Muscle layer of duodenum (tissue), 2 donors: ENCODE data around the gene NLGN2.

Experiments
- H3K27ac ChIP-seq: one replicate; pipeline ENCODE4 v1.7.0; 2013; ENCODE audit warnings: mild to moderate bottlenecking, low read length
- H3K27me3 ChIP-seq: one replicate; pipeline ENCODE4 v1.7.0; 2013; ENCODE audit warnings: low read depth, mild to moderate bottlenecking, control low read depth, low read length
- H3K36me3 ChIP-seq, 2 donors: one replicate each; pipeline ENCODE4 v1.7.0; 2013; ENCODE audit warnings: low read length in 2 of 2, control low read depth in 1 of 2, mild to moderate bottlenecking in 1 of 2; ENCODE audit not compliant: insufficient read depth in 2 of 2, control insufficient read depth in 1 of 2
- H3K4me1 ChIP-seq, 2 donors: one replicate each; pipeline ENCODE4 v1.7.0; 2013; ENCODE audit warnings: low read length in 2 of 2, mild to moderate bottlenecking in 2 of 2, control low read depth in 1 of 2, moderate library complexity in 1 of 2; ENCODE audit not compliant: insufficient read depth in 2 of 2, control insufficient read depth in 1 of 2
- H3K4me3 ChIP-seq, 2 donors: one replicate each; pipeline ENCODE4 v1.7.0; 2013; ENCODE audit warnings: low read length in 2 of 2, low read depth in 1 of 2, mild to moderate bottlenecking in 1 of 2
- H3K9me3 ChIP-seq, 2 donors: one replicate each; pipeline ENCODE4 v1.7.0; 2013; ENCODE audit warnings: low read length in 2 of 2, control low read depth in 1 of 2, mild to moderate bottlenecking in 1 of 2; ENCODE audit not compliant: control insufficient read depth in 1 of 2
- donor health status: healthy.

Gene NLGN2

DNA sequence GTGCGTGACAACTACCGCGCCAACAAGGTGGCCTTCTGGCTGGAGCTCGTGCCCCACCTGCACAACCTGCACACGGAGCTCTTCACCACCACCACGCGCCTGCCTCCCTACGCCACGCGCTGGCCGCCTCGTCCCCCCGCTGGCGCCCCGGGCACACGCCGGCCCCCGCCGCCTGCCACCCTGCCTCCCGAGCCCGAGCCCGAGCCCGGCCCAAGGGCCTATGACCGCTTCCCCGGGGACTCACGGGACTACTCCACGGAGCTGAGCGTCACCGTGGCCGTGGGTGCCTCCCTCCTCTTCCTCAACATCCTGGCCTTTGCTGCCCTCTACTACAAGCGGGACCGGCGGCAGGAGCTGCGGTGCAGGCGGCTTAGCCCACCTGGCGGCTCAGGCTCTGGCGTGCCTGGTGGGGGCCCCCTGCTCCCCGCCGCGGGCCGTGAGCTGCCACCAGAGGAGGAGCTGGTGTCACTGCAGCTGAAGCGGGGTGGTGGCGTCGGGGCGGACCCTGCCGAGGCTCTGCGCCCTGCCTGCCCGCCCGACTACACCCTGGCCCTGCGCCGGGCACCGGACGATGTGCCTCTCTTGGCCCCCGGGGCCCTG is 9.5 kb downstream of the NLGN2 start:
- no peak overlapping the region for H3K27ac ChIP-seq
- H3K27me3 ChIP-seq, result no peaks in the 10 kb centered on the region
- no peaks in the 10 kb centered on the region for H3K4me1 ChIP-seq
- H3K36me3 ChIP-seq, result peaks cover 0 to 19% of the 10 kb centered on the region in 2 donors
- H3K4me3 ChIP-seq, result no peak overlapping the region
- H3K9me3 ChIP-seq, result no peaks in the 10 kb centered on the region

DNA sequence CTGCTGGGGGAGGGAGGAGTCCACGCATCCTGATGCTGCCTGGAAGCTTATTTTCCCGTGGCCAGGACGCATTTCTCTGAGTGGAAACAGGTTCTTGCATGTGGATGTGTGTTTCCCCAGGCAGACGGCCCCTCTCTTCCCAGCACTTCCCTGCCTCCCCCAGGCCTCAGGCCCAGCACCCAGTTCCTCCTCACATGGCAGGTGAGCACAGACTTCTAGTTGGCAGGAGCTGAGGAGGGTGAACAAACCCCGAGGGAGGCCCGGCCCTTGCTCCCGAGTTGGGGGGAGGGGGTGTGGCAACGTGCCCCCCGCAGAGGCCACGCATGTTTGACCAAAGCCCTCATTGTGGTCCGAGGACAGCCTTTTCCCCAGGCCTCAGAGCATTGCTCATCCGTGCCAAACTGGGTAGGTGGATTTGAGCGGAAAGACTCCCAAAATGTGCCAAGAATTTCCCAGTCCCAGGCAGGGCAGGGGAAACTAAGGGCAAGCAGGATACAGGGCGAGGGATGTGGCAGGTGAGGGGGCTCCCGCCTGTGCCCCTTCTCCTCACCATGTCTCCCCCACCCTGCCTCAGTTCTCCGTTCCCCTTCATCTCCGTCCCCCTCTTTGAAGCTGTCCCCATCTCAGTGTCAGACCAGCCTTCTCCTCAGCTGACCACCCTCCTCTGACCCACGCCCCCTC is 11.0 kb downstream of the NLGN2 start:
- Histone ChIP-seq H3K9me3 (no peaks in the 10 kb centered on the region), H3K4me3 (no peak overlapping the region), H3K27me3 (no peaks in the 10 kb centered on the region), H3K36me3 (peaks cover 0 to 19% of the 10 kb centered on the region in 2 donors), H3K4me1 (no peaks in the 10 kb centered on the region), H3K27ac (no peak overlapping the region)

DNA sequence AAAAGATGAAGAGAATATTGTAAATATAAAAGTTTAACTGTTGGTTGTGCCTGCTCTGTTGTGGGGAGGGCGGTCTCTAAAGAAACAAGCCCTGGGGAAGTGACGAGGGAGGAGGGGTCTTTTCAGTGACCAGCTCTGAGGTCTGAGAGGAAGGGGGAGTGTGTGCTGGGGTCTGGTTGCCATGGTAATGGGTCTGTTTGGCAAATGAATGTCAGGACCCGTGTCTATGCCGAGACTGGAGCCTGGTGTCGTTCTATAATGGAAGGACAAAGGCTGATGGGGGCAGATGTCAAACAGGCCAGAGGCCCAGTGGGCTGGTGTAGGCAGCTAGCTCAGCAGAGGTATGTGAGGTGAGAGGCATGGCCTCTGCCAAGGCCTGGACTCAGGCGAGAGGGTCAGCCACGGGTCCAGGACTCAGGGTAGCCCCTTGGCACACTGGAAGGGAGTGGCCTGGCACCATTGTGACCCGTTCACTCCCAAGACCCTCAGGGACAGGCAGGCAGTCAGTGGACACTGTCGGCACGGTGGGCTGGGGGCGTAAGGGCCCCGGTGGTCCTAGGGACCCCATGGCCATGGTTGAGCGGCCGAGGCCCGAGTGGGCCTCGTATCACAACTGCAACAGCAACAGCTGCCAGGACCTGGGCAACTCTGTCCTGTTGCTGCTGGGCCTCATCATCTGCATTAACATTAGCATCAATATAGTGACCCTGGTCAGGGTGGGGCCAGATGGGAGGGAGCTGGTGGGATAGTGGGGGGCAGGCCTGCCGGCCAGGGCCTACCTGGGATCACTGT is 12.4 kb downstream of the NLGN2 start, which contains the start of gene SPEM1:
TSS of gene SPEM1 (plus strand) at position 506 of the 792 bp plus-strand sequence. CDS start at position 567, 61 bp downstream.
- Histone ChIP-seq H3K9me3 (no peaks in the 10 kb centered on the region), H3K36me3 (peaks cover 0 to 15% of the 10 kb centered on the region in 2 donors), H3K4me1 (no peaks in the 10 kb centered on the region), H3K27ac (no peak within 1 kb of the TSS), H3K4me3 (no peak within 1 kb of the TSS), H3K27me3 (no peaks in the 10 kb centered on the region)

DNA sequence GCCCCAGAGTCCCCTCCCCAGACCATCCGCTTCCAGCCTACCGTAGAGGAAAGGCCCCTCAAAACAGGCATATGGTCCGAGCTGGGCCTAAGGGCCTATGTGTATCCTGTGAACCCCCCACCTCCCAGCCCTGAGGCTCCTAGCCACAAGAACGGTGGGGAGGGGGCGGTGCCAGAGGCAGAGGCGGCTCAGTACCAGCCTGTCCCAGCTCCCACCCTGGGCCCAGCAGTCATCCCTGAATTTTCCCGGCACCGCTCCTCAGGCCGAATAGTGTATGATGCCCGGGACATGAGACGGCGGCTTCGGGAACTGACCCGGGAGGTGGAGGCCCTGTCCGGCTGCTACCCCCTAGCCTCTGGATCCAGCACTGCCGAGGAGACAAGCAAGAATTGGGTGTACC is 13.5 kb downstream of the NLGN2 start:
- no peaks in the 10 kb centered on the region for H3K27me3 ChIP-seq
- H3K4me1 ChIP-seq, result no peaks in the 10 kb centered on the region
- no peak overlapping the region for H3K27ac ChIP-seq
- no peak overlapping the region for H3K4me3 ChIP-seq
- H3K9me3 ChIP-seq, result no peaks in the 10 kb centered on the region
- peaks cover 0 to 6% of the 10 kb centered on the region in 2 donors for H3K36me3 ChIP-seq

DNA sequence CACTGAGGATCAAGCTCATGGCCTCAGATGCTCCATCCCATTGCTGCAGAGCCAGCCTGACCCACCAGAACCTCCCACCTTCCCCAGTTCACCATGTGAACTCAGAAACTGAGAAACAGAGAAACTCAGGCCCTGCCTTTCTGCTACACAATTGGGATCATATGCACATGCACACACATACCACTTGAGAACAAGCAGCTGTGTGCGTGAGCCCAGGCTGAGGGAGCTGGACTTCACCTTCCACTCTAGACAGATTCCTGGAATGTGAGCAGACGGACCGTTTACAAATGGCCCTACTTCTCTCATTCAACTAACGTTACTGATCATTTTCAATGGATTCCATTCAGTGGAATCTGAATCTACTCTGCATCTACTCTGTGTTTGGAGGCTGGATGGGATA is 16.0 kb downstream of the NLGN2 start:
- Histone ChIP-seq H3K9me3 (no peaks in the 10 kb centered on the region), H3K27ac (no peak overlapping the region), H3K36me3 (no peaks in the 10 kb centered on the region), H3K4me3 (no peak overlapping the region), H3K4me1 (no peaks in the 10 kb centered on the region), H3K27me3 (no peaks in the 10 kb centered on the region)

DNA sequence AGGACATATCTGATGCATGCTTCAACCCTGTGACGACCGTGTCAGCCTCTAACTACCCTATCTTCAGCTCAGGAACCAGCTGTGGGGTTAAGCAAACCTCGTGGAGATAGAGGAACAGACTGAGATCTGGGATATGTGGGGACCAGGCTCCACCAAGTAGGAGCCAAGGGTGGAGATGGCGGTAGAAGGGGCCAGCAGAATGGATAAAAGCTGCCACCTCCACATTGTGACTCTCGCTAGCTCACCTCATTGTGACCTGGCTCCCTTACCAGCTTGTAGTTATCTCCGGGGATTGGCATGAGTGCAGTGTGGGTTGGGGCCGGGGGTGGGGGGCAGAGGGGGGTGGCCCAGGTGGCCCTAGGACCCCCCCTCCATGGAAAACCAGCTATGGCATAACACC is 17.7 kb downstream of the NLGN2 start, which contains the start of gene SPEM2:
TSS of gene SPEM2 (plus strand) at position 301 of the 400 bp plus-strand sequence. CDS start at position 374, 73 bp downstream.
- Histone ChIP-seq H3K27me3 (no peaks in the 10 kb centered on the region), H3K9me3 (no peaks in the 10 kb centered on the region), H3K4me3 (no peak within 1 kb of the TSS), H3K27ac (no peak within 1 kb of the TSS), H3K4me1 (no peaks in the 10 kb centered on the region), H3K36me3 (no peaks in the 10 kb centered on the region)

DNA sequence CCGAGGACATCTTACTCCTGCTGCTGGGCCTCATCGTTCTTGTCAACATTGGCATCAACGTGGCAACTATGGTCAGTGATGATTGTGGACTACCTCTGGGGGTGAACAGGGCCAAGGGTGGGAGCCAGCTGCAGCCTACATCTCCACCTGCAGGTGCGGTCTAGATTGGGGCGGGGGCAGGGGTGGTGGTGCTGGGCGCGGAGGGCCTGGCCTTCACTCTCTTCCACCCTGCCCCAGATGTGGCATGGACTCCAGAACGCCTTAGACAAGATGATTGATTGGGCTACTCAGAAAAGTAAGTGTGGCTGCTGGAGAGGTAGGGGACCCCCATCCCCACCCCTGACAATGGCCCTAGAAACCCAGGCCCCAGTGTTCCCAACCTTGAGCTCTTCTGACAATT is 18.1 kb downstream of the NLGN2 start:
- no peaks in the 10 kb centered on the region for H3K27me3 ChIP-seq
- H3K4me3 ChIP-seq, result no peak overlapping the region
- H3K9me3 ChIP-seq, result no peaks in the 10 kb centered on the region
- no peak overlapping the region for H3K27ac ChIP-seq
- no peaks in the 10 kb centered on the region for H3K36me3 ChIP-seq
- H3K4me1 ChIP-seq, result no peaks in the 10 kb centered on the region

DNA sequence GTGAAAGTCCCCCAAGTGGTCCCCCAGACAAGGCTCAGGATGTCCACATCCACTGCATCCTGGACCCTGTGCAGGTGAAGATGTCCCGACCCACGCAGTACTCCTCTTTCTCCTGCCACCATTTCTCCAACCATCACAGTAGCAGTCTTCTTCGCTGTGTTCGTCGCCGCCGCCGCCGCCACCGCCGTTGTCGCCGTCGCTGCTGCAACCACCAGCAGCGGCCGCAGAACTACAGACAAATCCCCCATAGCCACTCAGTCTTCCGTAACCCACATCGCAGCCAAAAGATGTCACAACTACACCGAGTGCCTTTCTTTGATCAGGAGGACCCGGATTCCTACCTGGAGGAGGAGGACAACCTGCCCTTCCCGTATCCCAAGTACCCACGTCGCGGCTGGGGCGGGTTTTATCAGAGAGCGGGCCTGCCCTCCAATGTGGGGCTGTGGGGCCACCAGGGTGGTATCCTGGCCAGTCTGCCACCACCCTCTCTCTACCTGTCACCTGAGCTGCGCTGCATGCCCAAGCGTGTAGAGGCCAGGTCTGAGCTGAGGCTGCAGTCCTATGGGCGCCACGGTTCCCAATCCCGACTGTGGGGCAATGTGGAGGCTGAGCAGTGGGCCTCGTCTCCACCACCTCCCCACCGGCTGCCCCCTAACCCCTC is 18.7 kb downstream of the NLGN2 start:
- Histone ChIP-seq H3K27ac (no peak overlapping the region), H3K4me1 (no peaks in the 10 kb centered on the region), H3K4me3 (no peak overlapping the region), H3K9me3 (no peaks in the 10 kb centered on the region), H3K36me3 (no peaks in the 10 kb centered on the region), H3K27me3 (no peaks in the 10 kb centered on the region)

DNA sequence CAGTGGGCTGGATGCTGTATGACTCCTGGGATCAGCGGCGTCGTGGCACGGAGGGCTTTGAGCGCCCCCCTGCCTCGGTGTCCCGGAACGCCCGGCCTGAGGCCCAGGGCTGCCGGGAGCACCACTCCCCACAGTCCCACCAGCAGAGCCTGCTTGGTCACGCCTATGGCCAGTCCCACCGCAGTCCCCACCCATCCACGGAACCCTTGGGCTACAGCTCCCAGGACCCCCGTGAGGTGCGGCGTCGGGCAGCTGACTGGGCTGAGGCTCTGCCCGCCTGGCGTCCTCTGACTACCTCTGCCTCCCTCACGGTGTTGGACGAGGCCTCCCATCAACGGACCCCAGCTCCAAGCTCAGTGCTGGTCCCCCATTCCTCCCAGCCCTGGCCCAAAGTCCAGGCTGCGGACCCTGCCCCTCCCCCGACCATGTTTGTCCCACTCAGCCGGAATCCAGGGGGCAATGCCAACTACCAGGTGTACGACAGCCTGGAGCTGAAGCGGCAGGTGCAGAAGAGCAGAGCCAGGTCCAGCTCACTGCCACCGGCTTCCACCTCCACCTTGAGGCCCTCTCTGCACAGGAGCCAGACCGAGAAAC is 19.3 kb downstream of the NLGN2 start:
- H3K36me3 ChIP-seq, result no peaks in the 10 kb centered on the region
- no peaks in the 10 kb centered on the region for H3K9me3 ChIP-seq
- H3K4me3 ChIP-seq, result no peak overlapping the region
- H3K27me3 ChIP-seq, result no peaks in the 10 kb centered on the region
- no peaks in the 10 kb centered on the region for H3K4me1 ChIP-seq
- no peak overlapping the region for H3K27ac ChIP-seq

DNA sequence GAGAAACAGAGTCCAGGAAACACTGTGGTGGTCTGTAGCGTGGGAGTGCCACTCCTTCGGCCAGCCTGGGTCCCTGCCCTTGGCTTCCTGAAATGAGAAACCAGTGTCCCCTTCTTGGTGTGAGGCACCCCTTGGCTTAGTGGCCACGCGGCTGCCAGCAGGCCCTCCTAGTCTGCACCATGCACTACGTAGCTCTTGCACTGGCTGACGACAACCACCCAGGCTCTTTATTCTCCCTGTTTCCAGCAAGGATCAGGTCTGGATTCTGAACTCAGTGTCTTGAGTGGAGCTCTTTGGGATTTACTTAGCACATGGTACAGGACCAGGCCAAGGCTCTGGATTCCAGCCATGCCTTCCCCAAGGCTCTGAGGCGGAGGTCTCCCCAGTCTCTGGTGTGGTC is 19.9 kb downstream of the NLGN2 start:
- Histone ChIP-seq H3K27ac (no peak overlapping the region), H3K27me3 (no peaks in the 10 kb centered on the region), H3K4me3 (no peak overlapping the region), H3K36me3 (no peaks in the 10 kb centered on the region), H3K9me3 (no peaks in the 10 kb centered on the region), H3K4me1 (no peaks in the 10 kb centered on the region)

DNA sequence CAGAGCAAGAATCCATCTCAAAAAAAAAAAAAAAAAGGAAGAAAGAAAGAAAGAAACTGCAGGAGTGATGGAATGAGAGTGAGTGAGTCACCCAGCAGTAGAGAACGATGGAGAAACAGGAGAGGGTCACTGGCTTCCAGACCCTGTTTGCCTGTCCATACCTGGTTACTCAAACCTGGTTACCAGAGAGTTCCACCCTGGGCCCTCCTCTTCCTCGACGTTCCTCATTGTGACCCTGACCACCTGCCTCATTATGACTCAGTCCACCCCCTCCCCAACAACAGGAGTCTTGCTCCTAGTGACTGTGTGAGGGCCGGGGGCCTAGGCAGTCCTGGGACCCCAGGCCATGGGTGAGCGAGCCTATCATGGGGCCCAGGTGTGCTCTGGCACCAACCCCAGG is 20.9 kb downstream of the NLGN2 start, which contains the start of gene SPEM3:
TSS of gene SPEM3 (plus strand) at position 301 of the 400 bp plus-strand sequence. CDS start at position 347, 46 bp downstream.
- no peaks in the 10 kb centered on the region for H3K36me3 ChIP-seq
- H3K4me1 ChIP-seq, result no peaks in the 10 kb centered on the region
- no peaks in the 10 kb centered on the region for H3K9me3 ChIP-seq
- H3K27me3 ChIP-seq, result no peaks in the 10 kb centered on the region
- H3K27ac ChIP-seq, result no peak within 1 kb of the TSS
- no peak within 1 kb of the TSS for H3K4me3 ChIP-seq
